GM19463 (cell line): ENCODE results near the gene ST14.
"Not testable (repeated sequence)": the region's sequence is repeated elsewhere in the genome, so short reads cannot be mapped to it uniquely, and the experiment has no call there.

Experiments
- ATAC-seq: cut with Tn5 transposase; IDR thresholded peaks from one replicate; pipeline ENCODE4 v1.9.1; 2021; ENCODE audit warnings: mild to moderate bottlenecking, moderate library complexity; ENCODE audit not compliant: unreplicated experiment

Gene ST14

GRCh38 chr11:130162733-130163132 is 3.2 kb downstream of the ST14 start:
- ATAC-seq, result no peak

GRCh38 chr11:130163346-130164220 is 4.0 kb downstream of the ST14 start:
- no peak for ATAC-seq

- ATAC-seq, result no peak
These were observed 4.6 kb downstream of the ST14 start for GRCh38 chr11:130164221-130164570.

GRCh38 chr11:130165601-130166456 is 6.2 kb downstream of the ST14 start:
- ATAC-seq, result no peak

GRCh38 chr11:130166457-130166784 is 6.8 kb downstream of the ST14 start:
- ATAC-seq, result no peak

GRCh38 chr11:130167146-130167545 is 7.6 kb downstream of the ST14 start:
- no peak for ATAC-seq

- no peak for ATAC-seq
These were observed 8.5 kb downstream of the ST14 start for GRCh38 chr11:130168105-130168504.

GRCh38 chr11:130170345-130170744 is 10.8 kb downstream of the ST14 start:
- no peak for ATAC-seq

GRCh38 chr11:130171534-130171933 is 12.0 kb downstream of the ST14 start:
- no peak for ATAC-seq

GRCh38 chr11:130172001-130172400 is 12.4 kb downstream of the ST14 start:
- not testable (repeated sequence) for ATAC-seq

GRCh38 chr11:130174642-130175041 is 15.1 kb downstream of the ST14 start:
- no peak for ATAC-seq

GRCh38 chr11:130175898-130176297 is 16.3 kb downstream of the ST14 start:
- no peak for ATAC-seq

GRCh38 chr11:130177782-130178181 is 18.2 kb downstream of the ST14 start:
- ATAC-seq, result no peak

GRCh38 chr11:130178441-130179339 is 19.1 kb downstream of the ST14 start:
- ATAC-seq, result peak; percentile 40

- ATAC-seq, result no peak
These were observed 20.1 kb downstream of the ST14 start for GRCh38 chr11:130179396-130180306.

- peak; percentile 46 for ATAC-seq
These were observed 20.9 kb downstream of the ST14 start for GRCh38 chr11:130180491-130180890.

- ATAC-seq, result no peak
These were observed 21.3 kb downstream of the ST14 start for GRCh38 chr11:130180896-130181294.

- peak; percentile 53 for ATAC-seq
These were observed 22.0 kb downstream of the ST14 start for GRCh38 chr11:130181295-130182272.
